RWPE2 (cell line): ENCODE measurements around the gene NSG1.
"Not testable (repeated sequence)": the region's sequence is repeated elsewhere in the genome, so short reads cannot be mapped to it uniquely, and the experiment has no call there.

Experiments
- ATAC-seq: fragments of 200-7000 bp; cut with Tn5 transposase; 3 replicates; pipeline ENCODE4 v1.9.1; 2021; ENCODE audit warnings: low read depth
- DNase-seq: peaks from one replicate; pipeline ENCODE4 v3.0.0-alpha.2; 2020; ENCODE audit warnings: low spot score
- H3K27ac ChIP-seq: fragments of 450-650 bp; 2 replicates; pipeline ENCODE4 v1.5.1; 2017; ENCODE audit warnings: mild to moderate bottlenecking; ENCODE audit not compliant: poor library complexity, severe bottlenecking
- H3K27me3 ChIP-seq: fragments of 250-450 bp; sonication (Bioruptor Pico); 2 replicates; pipeline ENCODE4 v1.5.1; 2021; ENCODE audit warnings: mild to moderate bottlenecking, moderate library complexity; ENCODE audit not compliant: insufficient read depth, poor library complexity, severe bottlenecking
- H3K36me3 ChIP-seq: fragments of 250-450 bp; sonication (Bioruptor Pico); 2 replicates; pipeline ENCODE4 v1.5.1; 2020; ENCODE audit warnings: low read depth, mild to moderate bottlenecking, moderate library complexity
- H3K4me1 ChIP-seq: fragments of 250-450 bp; sonication (Bioruptor Pico); 2 replicates; pipeline ENCODE4 v1.5.1; 2021; ENCODE audit warnings: mild to moderate bottlenecking, moderate library complexity; ENCODE audit not compliant: insufficient read depth, poor library complexity, severe bottlenecking
- H3K4me3 ChIP-seq: fragments of 250-450 bp; sonication (Bioruptor Pico); 2 replicates; pipeline ENCODE4 v1.5.1; 2021; ENCODE audit warnings: mild to moderate bottlenecking, moderate library complexity; ENCODE audit not compliant: severe bottlenecking
- H3K9me3 ChIP-seq: fragments of 250-450 bp; sonication (Bioruptor Pico); 2 replicates; pipeline ENCODE4 v1.5.1; 2021; ENCODE audit warnings: mild to moderate bottlenecking, moderate library complexity; ENCODE audit not compliant: severe bottlenecking
- CTCF ChIP-seq: fragments of 450-650 bp; IDR thresholded peaks from one replicate; pipeline ENCODE4 v1.5.1; 2017; ENCODE audit warnings: mild to moderate bottlenecking, moderate library complexity; ENCODE audit not compliant: poor library complexity, severe bottlenecking

NSG1 gene

GRCh38 chr4:4461178-4461577 lies 74.3 kb downstream of the NSG1 start:
- ATAC-seq (no peak), DNase-seq (no peak)
- Histone ChIP-seq H3K27ac (no peak overlapping the region), H3K4me3 (no peak overlapping the region), H3K9me3 (no peaks in the 10 kb centered on the region), H3K27me3 (no peaks in the 10 kb centered on the region), H3K36me3 (peaks cover 18% of the 10 kb centered on the region), H3K4me1 (no peaks in the 10 kb centered on the region)
- no peak for TF ChIP-seq CTCF

DNA sequence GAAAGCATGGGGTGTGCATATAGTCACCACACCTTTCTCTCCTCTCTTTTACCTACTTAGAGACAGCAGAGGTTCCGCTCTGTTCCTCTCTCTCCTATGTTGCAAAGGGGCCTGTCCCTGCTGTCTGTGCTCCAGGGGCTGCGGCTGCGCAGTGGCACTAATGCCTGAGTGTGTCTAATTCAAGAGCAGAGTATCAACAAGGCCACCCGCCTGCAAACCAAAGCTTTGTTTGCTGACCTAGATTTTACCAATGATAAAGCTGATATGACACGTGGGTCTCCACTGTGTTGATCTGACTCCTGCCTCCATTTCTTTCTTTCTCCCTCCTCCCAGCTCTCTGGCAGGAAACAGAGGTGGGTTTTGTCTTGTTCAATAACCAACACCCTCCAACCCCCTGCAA lies 74.9 kb downstream of the NSG1 start:
- no peaks in the 10 kb centered on the region for H3K4me1 ChIP-seq
- H3K4me3 ChIP-seq: no peak overlapping the region
- ATAC-seq (no peak), DNase-seq (no peak)
- H3K36me3 ChIP-seq: peaks cover 17% of the 10 kb centered on the region
- TF ChIP-seq CTCF: no peak
- H3K27ac ChIP-seq: no peak overlapping the region
- no peaks in the 10 kb centered on the region for H3K27me3 ChIP-seq
- H3K9me3 ChIP-seq: no peaks in the 10 kb centered on the region

GRCh38 chr4:4462970-4463369 lies 76.1 kb downstream of the NSG1 start:
- Histone ChIP-seq H3K36me3 (peaks cover 10% of the 10 kb centered on the region), H3K4me1 (no peaks in the 10 kb centered on the region), H3K4me3 (no peak overlapping the region), H3K27me3 (no peaks in the 10 kb centered on the region), H3K27ac (no peak overlapping the region), H3K9me3 (no peaks in the 10 kb centered on the region)
- no peak for TF ChIP-seq CTCF
- ATAC-seq: no peak
- DNase-seq: no peak

GRCh38 chr4:4465238-4465637 lies 78.3 kb downstream of the NSG1 start:
- H3K9me3 ChIP-seq, H3K4me3 ChIP-seq, H3K27ac ChIP-seq, H3K27me3 ChIP-seq, DNase-seq, ATAC-seq, H3K4me1 ChIP-seq: not testable (repeated sequence)
- H3K36me3 ChIP-seq: peaks cover 28% of the 10 kb centered on the region
